ENCODE results near the gene NEK6. TPM values are rescaled to one million over a fixed set of nuclear protein-coding genes. Genes with fewer than 3 reads are reported as not detected.

NEK6 gene
- total and polyA plus RNA-seq, 2 experiments from 2014 or later: 14.3 to 27.0 TPM

GRCh38 chr9:124291801-124292396, 34.1 kb downstream of the NEK6 start:
- DNase-seq (ENCODE audit: low read depth in 1 of 2, low spot score in 1 of 2): peak in 1 of 2 donors; percentile 80
- TF ChIP-seq, protein P1, sequence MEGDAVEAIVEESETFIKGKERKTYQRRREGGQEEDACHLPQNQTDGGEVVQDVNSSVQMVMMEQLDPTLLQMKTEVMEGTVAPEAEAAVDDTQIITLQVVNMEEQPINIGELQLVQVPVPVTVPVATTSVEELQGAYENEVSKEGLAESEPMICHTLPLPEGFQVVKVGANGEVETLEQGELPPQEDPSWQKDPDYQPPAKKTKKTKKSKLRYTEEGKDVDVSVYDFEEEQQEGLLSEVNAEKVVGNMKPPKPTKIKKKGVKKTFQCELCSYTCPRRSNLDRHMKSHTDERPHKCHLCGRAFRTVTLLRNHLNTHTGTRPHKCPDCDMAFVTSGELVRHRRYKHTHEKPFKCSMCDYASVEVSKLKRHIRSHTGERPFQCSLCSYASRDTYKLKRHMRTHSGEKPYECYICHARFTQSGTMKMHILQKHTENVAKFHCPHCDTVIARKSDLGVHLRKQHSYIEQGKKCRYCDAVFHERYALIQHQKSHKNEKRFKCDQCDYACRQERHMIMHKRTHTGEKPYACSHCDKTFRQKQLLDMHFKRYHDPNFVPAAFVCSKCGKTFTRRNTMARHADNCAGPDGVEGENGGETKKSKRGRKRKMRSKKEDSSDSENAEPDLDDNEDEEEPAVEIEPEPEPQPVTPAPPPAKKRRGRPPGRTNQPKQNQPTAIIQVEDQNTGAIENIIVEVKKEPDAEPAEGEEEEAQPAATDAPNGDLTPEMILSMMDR (IDR thresholded peaks at IDR 0.05; ENCODE audit: low read depth, low read length): no peak
- H3K27me3 ChIP-seq: no peaks in the 10 kb centered on the region
- H3K36me3 ChIP-seq: no peaks in the 10 kb centered on the region
- peak overlapping the region; percentile 72 for H3K27ac ChIP-seq
- H3K4me3 ChIP-seq: no peak overlapping the region
- peaks cover 27% of the 10 kb centered on the region for H3K4me1 ChIP-seq (ENCODE audit: low read depth)
- H3K9me3 ChIP-seq (ENCODE audit: low read depth): no peaks in the 10 kb centered on the region

GRCh38 chr9:124292696-124293593, 35.2 kb downstream of the NEK6 start:
- Histone ChIP-seq H3K36me3 (no peaks in the 10 kb centered on the region), H3K27ac (no peak overlapping the region), H3K27me3 (no peaks in the 10 kb centered on the region), H3K4me3 (no peak overlapping the region), H3K4me1 (ENCODE audit: low read depth) (peaks cover 27% of the 10 kb centered on the region), H3K9me3 (ENCODE audit: low read depth) (no peaks in the 10 kb centered on the region)
- TF ChIP-seq, protein P1 (IDR thresholded peaks at IDR 0.05; ENCODE audit: low read depth, low read length): no peak
- no peak for DNase-seq (ENCODE audit: low read depth in 1 of 2, low spot score in 1 of 2)

GRCh38 chr9:124293718-124294506, 36.2 kb downstream of the NEK6 start:
- Histone ChIP-seq H3K4me3 (no peak overlapping the region), H3K27ac (no peak overlapping the region), H3K36me3 (no peaks in the 10 kb centered on the region), H3K9me3 (ENCODE audit: low read depth) (no peaks in the 10 kb centered on the region), H3K4me1 (ENCODE audit: low read depth) (peaks cover 27% of the 10 kb centered on the region), H3K27me3 (no peaks in the 10 kb centered on the region)
- TF ChIP-seq, protein P1 (IDR thresholded peaks at IDR 0.05; ENCODE audit: low read depth, low read length): no peak
- DNase-seq (ENCODE audit: low read depth in 1 of 2, low spot score in 1 of 2): no peak

GRCh38 chr9:124295159-124295794, 37.5 kb downstream of the NEK6 start:
- Histone ChIP-seq H3K9me3 (ENCODE audit: low read depth) (no peaks in the 10 kb centered on the region), H3K4me1 (ENCODE audit: low read depth) (peaks cover 27% of the 10 kb centered on the region)
- peak; percentile 52 to 61 for DNase-seq (ENCODE audit: low read depth in 1 of 2, low spot score in 1 of 2)

More at GRCh38 chr9:124295159-124295794, 37.5 kb downstream of the NEK6 start:
- Histone ChIP-seq H3K27me3 (no peaks in the 10 kb centered on the region), H3K36me3 (no peaks in the 10 kb centered on the region), H3K4me3 (no peak overlapping the region), H3K27ac (no peak overlapping the region)
- TF ChIP-seq, protein P1 (IDR thresholded peaks at IDR 0.05; ENCODE audit: low read depth, low read length): no peak
